Keratinocyte (primary cell): ENCODE results near the gene MXI1.

Source experiments
- CTCF ChIP-seq, 3 experiments: IDR thresholded peaks in 1 of 3; conservative IDR thresholded peaks in 1 of 3; optimal IDR thresholded peaks in 1 of 3; 2 replicates in 2 of 3; 3 replicates in 1 of 3; pipeline versions ENCODE3 to v1.5.1; 2011; ENCODE audit warnings: low read length in 3 of 3, mild to moderate bottlenecking in 3 of 3, moderate library complexity in 2 of 3, control low read depth in 1 of 3, inconsistent platforms in 1 of 3; ENCODE audit not compliant: insufficient read depth in 2 of 3; ENCODE audit errors: extremely low read depth in 1 of 3
- EZH2 ChIP-seq: IDR thresholded peaks from one replicate; pipeline ENCODE4 v1.6.1; 2012; ENCODE audit warnings: inconsistent platforms, mild to moderate bottlenecking, low read length, moderate library complexity

- TF ChIP-seq CTCF (optimal IDR thresholded peaks at IDR 0.05 in 1 of 3, IDR thresholded peaks at IDR 0.05 in 1 of 3, conservative IDR thresholded peaks at IDR 0.05 in 1 of 3; ENCODE audit: extremely low read depth in 1 of 3, insufficient read depth in 2 of 3, low read length in 3 of 3) (no peak), EZH2 (no peak)
Measured at GRCh38 chr10:110160522-110160921, 46.9 kb upstream of the MXI1 start.
